K562 (cell line): ENCODE data around the gene LIN9. TPM values are rescaled to one million over a fixed set of nuclear protein-coding genes. Genes with fewer than 3 reads are reported as not detected.

Source experiments
- ATAC-seq: fragments of 200-7000 bp; cut with Tn5 transposase; 3 replicates; pipeline ENCODE4 v1.9.1; 2020; ENCODE audit warnings: moderate library complexity
- BruUV-seq: library from RNA; stranded (reverse); fragments of 400-500 nt; replicated peaks from 2 replicates; lab custom pipeline; 2021; lab: Mats Ljungman, UMichigan
- CTCF ChIA-PET: fragments of 300-600 bp; formaldehyde crosslinking; extraction: SDS; loops from one replicate; lab custom pipeline; 2021; ENCODE audit warnings: low intra/inter-chr PET ratio; lab: Yijun Ruan, JAX
- POLR2A ChIA-PET: fragments of 300-600, 350-650 bp; sonication (Branson Sonifier 250); formaldehyde crosslinking; extraction: SDS; loops from one replicate; lab custom pipeline; 2021; ENCODE audit warnings: antibody characterized with exemption, inconsistent platforms; lab: Yijun Ruan, JAX
- DNase-seq, 4 experiments: peaks; one replicate each; pipeline versions ENCODE4 v3.0.0 to v3.0.0-alpha.2; 2011 to 2018; ENCODE audit warnings: low spot score in 3 of 4, mixed read lengths in 3 of 4; ENCODE audit errors: extremely low read depth in 1 of 4
- FAIRE-seq: peaks from 2 replicates; lab custom pipeline; 2011; peaks lifted over from hg19 to GRCh38; lab: Jason Lieb, UNC
- H2AFZ ChIP-seq: 2 replicates; pipeline ENCODE4 v1.6.0; 2011; ENCODE audit warnings: low read depth, low read length, control low read depth, inconsistent platforms
- H3K27ac ChIP-seq: fragments of 200-600 bp; 3 replicates; pipeline ENCODE4 v1.8.0; 2011; ENCODE audit warnings: low read depth, mild to moderate bottlenecking, control low read depth, inconsistent platforms, low read length, moderate library complexity, mixed read lengths; ENCODE audit errors: extremely low read depth
- H3K27me3 ChIP-seq, 2 experiments: fragments of 300-600 bp in 1 of 2; 2 replicates in 1 of 2; 3 replicates in 1 of 2; pipeline versions ENCODE4 v1.6.0 to v1.8.0; 2011; ENCODE audit warnings: inconsistent platforms in 2 of 2, low read length in 2 of 2, mild to moderate bottlenecking in 1 of 2, mixed read lengths in 1 of 2, moderate library complexity in 1 of 2; ENCODE audit not compliant: control insufficient read depth in 2 of 2, insufficient read depth in 2 of 2
- H3K36me3 ChIP-seq: fragments of 300-600 bp; 3 replicates; pipeline ENCODE4 v1.8.0; 2011; ENCODE audit warnings: mild to moderate bottlenecking, low read length, inconsistent platforms; ENCODE audit not compliant: control insufficient read depth, insufficient read depth
- H3K4me1 ChIP-seq, 2 experiments: fragments of 200-600 bp in 1 of 2; replicated peaks in 1 of 2; 2 replicates in 1 of 2; 3 replicates in 1 of 2; pipeline versions ENCODE4 v1.5.1 to v1.8.0; 2011; ENCODE audit warnings: inconsistent platforms in 2 of 2, low read length in 2 of 2, mild to moderate bottlenecking in 1 of 2, mixed read lengths in 1 of 2, moderate library complexity in 1 of 2; ENCODE audit not compliant: control insufficient read depth in 2 of 2, insufficient read depth in 2 of 2
- H3K4me2 ChIP-seq: 2 replicates; pipeline ENCODE4 v1.6.1; 2011; ENCODE audit warnings: low read length, control low read depth, inconsistent platforms, mixed read lengths; ENCODE audit not compliant: insufficient read depth
- H3K4me3 ChIP-seq: fragments of 200-600 bp; sonication (generic), shearing (Covaris generic); 2 replicates; pipeline ENCODE4 v1.5.1; 2016; ENCODE audit warnings: control low read depth, inconsistent platforms
- H3K79me2 ChIP-seq: fragments of 200-600 bp; 3 replicates; pipeline ENCODE4 v1.8.0; 2011; ENCODE audit warnings: low read length, inconsistent platforms; ENCODE audit not compliant: control insufficient read depth, insufficient read depth
- H3K9ac ChIP-seq, 2 experiments: 2 replicates each; pipeline versions ENCODE4 v1.6.0 to v1.6.1; 2011; ENCODE audit warnings: low read depth in 2 of 2, low read length in 2 of 2, control low read depth in 1 of 2, inconsistent platforms in 1 of 2, mild to moderate bottlenecking in 1 of 2, mixed read lengths in 1 of 2; ENCODE audit not compliant: insufficient read depth in 1 of 2
- H3K9me1 ChIP-seq: one replicate; pipeline ENCODE4 v1.6.0; 2011; ENCODE audit warnings: inconsistent platforms, mild to moderate bottlenecking, low read length, moderate library complexity; ENCODE audit not compliant: control insufficient read depth, insufficient read depth
- H3K9me3 ChIP-seq: replicated peaks from 2 replicates; pipeline ENCODE4 v1.5.1; 2011; ENCODE audit warnings: low read depth, low read length, inconsistent platforms; ENCODE audit not compliant: control insufficient read depth, insufficient read depth
- H4K20me1 ChIP-seq: replicated peaks from 2 replicates; pipeline ENCODE4 v1.6.1; 2011; ENCODE audit warnings: low read length, inconsistent platforms, mixed read lengths; ENCODE audit not compliant: control insufficient read depth, insufficient read depth
- BRD9 ChIP-seq: fragments of 450-650 bp; IDR thresholded peaks from 2 replicates; pipeline ENCODE4 v1.6.1; 2018; ENCODE audit warnings: low read depth; ENCODE audit not compliant: partially characterized antibody
- CREBBP ChIP-seq: IDR thresholded peaks from one replicate; pipeline ENCODE4 v1.6.1; 2012; ENCODE audit warnings: low read depth, mild to moderate bottlenecking, control low read depth, inconsistent platforms, low read length
- CUX1 ChIP-seq: fragments of 200-800 bp; sonication (Bioruptor generic); IDR thresholded peaks from 2 replicates; pipeline ENCODE4 v1.6.1; 2016; ENCODE audit warnings: missing genetic modification characterization, missing compliant biosample characterization
- ERF ChIP-seq: fragments of 450-650 bp; formaldehyde crosslinking; IDR thresholded peaks from 2 replicates; pipeline ENCODE4 v1.4.0; 2020; ENCODE audit warnings: mild to moderate bottlenecking, mixed read lengths
- FUS ChIP-seq: fragments of 200-400 bp; formaldehyde crosslinking; optimal IDR thresholded peaks from 2 replicates; pipeline ENCODE3; 2017; ENCODE audit warnings: low read depth, low read length
- KLF6 ChIP-seq: fragments of 250-450 bp; sonication (Bioruptor Pico); IDR thresholded peaks from 2 replicates; pipeline ENCODE4 v1.4.0; 2020; ENCODE audit warnings: mild to moderate bottlenecking, moderate library complexity, borderline replicate concordance
- SPI1 ChIP-seq: IDR thresholded peaks from 2 replicates; pipeline ENCODE4 v1.6.1; 2011; ENCODE audit warnings: low read depth, low read length, control low read depth, borderline replicate concordance
- SRSF7 ChIP-seq: fragments of 200-400 bp; formaldehyde crosslinking; optimal IDR thresholded peaks from 2 replicates; pipeline ENCODE3; 2017; ENCODE audit warnings: mild to moderate bottlenecking, low read depth, low read length
- TRIM25 ChIP-seq: fragments of 450-650 bp; IDR thresholded peaks from 2 replicates; pipeline ENCODE4 v1.7.0; 2016; ENCODE audit warnings: borderline replicate concordance
- U2AF1 ChIP-seq: fragments of 200-400 bp; formaldehyde crosslinking; optimal IDR thresholded peaks from 2 replicates; pipeline ENCODE3; 2017; ENCODE audit warnings: mild to moderate bottlenecking, low read depth, low read length, moderate library complexity
- UBTF ChIP-seq, 2 experiments: IDR thresholded peaks; 2 replicates each; pipeline ENCODE4 v1.6.1; 2012; ENCODE audit warnings: improper control_type of control experiment in 2 of 2, low read depth in 2 of 2, low read length in 2 of 2, borderline replicate concordance in 1 of 2
- XRCC3 ChIP-seq: fragments of 450-650 bp; IDR thresholded peaks from 2 replicates; pipeline ENCODE4 v1.6.1; 2017; ENCODE audit warnings: mild to moderate bottlenecking, moderate library complexity
- ZC3H8 ChIP-seq: fragments of 450-650 bp; IDR thresholded peaks from 2 replicates; pipeline ENCODE4 v1.6.1; 2017
- WGBS: fragments of 100-300 bp; shearing (Covaris generic); methylation state at CpG from one replicate; pipeline ENCODE4 v1.1.6; 2016; ENCODE audit warnings: low coverage, mixed read lengths; ENCODE audit not compliant: insufficient coverage; ENCODE audit errors: missing lambda C conversion rate; 5-methylcytosine and 5-hydroxymethylcytosine counted together
- in situ Hi-C: fragments of 300-500 bp; cut with MboI; formaldehyde crosslinking; loops from 4 replicates; pipeline ENCODE4 v1.15.0; 2018; ENCODE audit warnings: inconsistent platforms, mixed read lengths
- intact Hi-C: fragments of 100-400 bp; cut with micrococcal nuclease; formaldehyde crosslinking; loops from 2 replicates; pipeline ENCODE4 v1.14.2; 2022
- polyA plus RNA-seq, 8 experiments: library from polyadenylated mRNA; depleted of rRNA in 4 of 8; stranded (reverse) in 5 of 8; unstranded in 3 of 8; fragments of >200 nt; fragmentation: Nextera tagmentation in 2 of 8; fragmentation: Illumina TruSeq in 1 of 8; extraction: Ambion mirVana in 2 of 8; extraction: Trizol in 1 of 8; gene quantifications; 2 replicates each; pipeline versions ENCODE4 v1.2.1 to v1.2.3, GENCODE V29; 2011 to 2014; ENCODE audit warnings: inconsistent platforms in 1 of 8, missing spikeins in 1 of 8
- total RNA-seq, 7 experiments: library from RNA; depleted of rRNA in 6 of 7; stranded (reverse); fragments of >200 nt in 6 of 7; fragmentation: Illumina TruSeq in 2 of 7; extraction: Trizol in 2 of 7; gene quantifications; 2 replicates each; pipeline versions ENCODE4 v1.2.1 to v1.2.3, GENCODE V29; 2011 to 2021; ENCODE audit warnings: low replicate concordance in 1 of 7

Gene LIN9
- total and polyA plus RNA-seq, 9 of the 15 experiments (the other 6 are each of a cell fraction or from before 2014, with no cell fraction given): 18.8 to 33.0 (median 25.5) TPM

GRCh38 chr1:226233806-226234205, 75.2 kb downstream of the LIN9 start:
- TF ChIP-seq CREBBP (no peak), XRCC3 (no peak), ERF (CRISPR knock-in tag) (no peak), KLF6 (CRISPR knock-in tag) (no peak), SRSF7 (no peak), ZC3H8 (no peak), BRD9 (no peak), SPI1 (no peak), CUX1 (no peak), U2AF1 (no peak), FUS (no peak), UBTF (IDR thresholded peaks at IDR 0.05; ENCODE audit: borderline replicate concordance in 1 of 2, low read depth in 2 of 2, low read length in 2 of 2) (no peak), TRIM25 (no peak)
- TF ChIP-seq, all 486 proteins: peak for 0
- ATAC-seq (no peak), DNase-seq (no peak), FAIRE-seq (no peak)
- Histone ChIP-seq H4K20me1 (no peaks in the 10 kb centered on the region), H3K36me3 (peaks cover 67% of the 10 kb centered on the region), H3K27me3 (no peaks in the 10 kb centered on the region), H3K4me2 (no peak overlapping the region), H3K4me1 (no peaks in the 10 kb centered on the region), H3K9me3 (no peaks in the 10 kb centered on the region), H3K9ac (no peak overlapping the region), H3K27ac (no peak overlapping the region), H3K79me2 (no peaks in the 10 kb centered on the region), H2AFZ (no peak overlapping the region), H3K9me1 (no peaks in the 10 kb centered on the region), H3K4me3 (no peak overlapping the region)
- WGBS: 91% methylated on average over 3 of the region's 3 CpGs
- in situ Hi-C loops (no loop called here), intact Hi-C loops (no loop called here)
- BruUV-seq: no TSS peak
- POLR2A ChIA-PET: interaction anchor here (0.5 to 1.0 kb wide), 3 partner anchors 10 to 145 kb away, joined by 3 to 4 read pairs (median 3); partner anchors contain the start of gene MIXL1
- CTCF ChIA-PET: no interaction called here
